Spleen (tissue), 7 donors: ENCODE data around the gene TBX1.

Source experiments
- CTCF ChIP-seq, 11 experiments: fragments of 200-600 bp in 7 of 11; fragments of 450-650 bp in 4 of 11; sonication (generic) in 4 of 11; IDR thresholded peaks in 8 of 11; conservative IDR thresholded peaks in 3 of 11; 1 replicate in 7 of 11; 2 replicates in 4 of 11; pipeline versions ENCODE4 v1.4.0 to v1.8.0; 2016 to 2021; ENCODE audit warnings: antibody characterized with exemption in 11 of 11, inconsistent platforms in 4 of 11, mild to moderate bottlenecking in 1 of 11
- POLR2A ChIP-seq, 3 donors: fragments of 450-650 bp; IDR thresholded peaks; one replicate each; pipeline ENCODE4 v1.5.1; 2017; ENCODE audit warnings: antibody characterized with exemption in 3 of 3, mild to moderate bottlenecking in 1 of 3
- POLR2AphosphoS5 ChIP-seq, 3 donors: sonication (generic); formaldehyde crosslinking; IDR thresholded peaks; one replicate each; pipeline ENCODE4 v1.5.1; 2017; ENCODE audit warnings: antibody characterized with exemption in 3 of 3
- donor health status: DM: no; HTN: no; CAD: no; lungs with moderate emphysema.
- donor health status: DM: no; HTN: no; CAD: no.
- donor health status: DM: no; HTN: no; CAD: no.

GRCh38 chr22:19815823-19816290 lies 55.3 kb downstream of the TBX1 start:
- TF ChIP-seq CTCF (IDR thresholded peaks at IDR 0.05 in 8 of 11, conservative IDR thresholded peaks at IDR 0.05 in 3 of 11) (no peak), POLR2AphosphoS5 (IDR thresholded peaks at IDR 0.05) (no peak), POLR2A (IDR thresholded peaks at IDR 0.05) (no peak)
